Measurements from ENCODE around the gene LGALS8.
"Not testable (repeated sequence)": the region's sequence is repeated elsewhere in the genome, so short reads cannot be mapped to it uniquely, and the experiment has no call there.

Gene LGALS8

GRCh38 chr1:236543065-236543669 is 19.4 kb downstream of the LGALS8 start:
- no peak for DNase-seq

- peak; percentile 6 for DNase-seq
These were observed 21.9 kb downstream of the LGALS8 start for GRCh38 chr1:236545621-236546169.

GRCh38 chr1:236548452-236548851 is 24.7 kb downstream of the LGALS8 start:
- DNase-seq = no peak

GRCh38 chr1:236550961-236551851 is 27.4 kb downstream of the LGALS8 start:
- no peak for DNase-seq

GRCh38 chr1:236552096-236552495 is 28.3 kb downstream of the LGALS8 start:
- DNase-seq = no peak

- no peak for DNase-seq
These were observed 29.1 kb downstream of the LGALS8 start for GRCh38 chr1:236552901-236553300.

- no peak for DNase-seq
These were observed 29.6 kb downstream of the LGALS8 start for GRCh38 chr1:236553370-236553769.

GRCh38 chr1:236556606-236557005 is 32.8 kb downstream of the LGALS8 start:
- DNase-seq = no peak

GRCh38 chr1:236558081-236558480 is 34.3 kb downstream of the LGALS8 start:
- DNase-seq = no peak

- DNase-seq = no peak
These were observed 35.1 kb downstream of the LGALS8 start for GRCh38 chr1:236558846-236559245.

- no peak for DNase-seq
These were observed 36.5 kb downstream of the LGALS8 start for GRCh38 chr1:236560213-236560771.

GRCh38 chr1:236561976-236562375 is 38.2 kb downstream of the LGALS8 start:
- DNase-seq = no peak

- DNase-seq = peak; percentile 5
These were observed 41.7 kb downstream of the LGALS8 start for GRCh38 chr1:236565530-236565929.

- peak; percentile 56 for DNase-seq
These were observed 44.6 kb downstream of the LGALS8 start for GRCh38 chr1:236568285-236568894.

GRCh38 chr1:236575523-236575922 is 51.7 kb downstream of the LGALS8 start:
- peak; percentile 2 for DNase-seq

GRCh38 chr1:236576004-236576403 is 52.2 kb downstream of the LGALS8 start:
- peak; percentile 25 for DNase-seq

GRCh38 chr1:236577041-236577440 is 53.3 kb downstream of the LGALS8 start:
- not testable (repeated sequence) for DNase-seq

- DNase-seq = no peak
These were observed 54.9 kb downstream of the LGALS8 start for GRCh38 chr1:236578661-236579060.

- not testable (repeated sequence) for DNase-seq
These were observed 56.6 kb downstream of the LGALS8 start for GRCh38 chr1:236580404-236580803.

- no peak for DNase-seq
These were observed 57.7 kb downstream of the LGALS8 start for GRCh38 chr1:236581528-236581927.

GRCh38 chr1:236589531-236589930 is 65.7 kb downstream of the LGALS8 start:
- DNase-seq = no peak

- no peak for DNase-seq
These were observed 66.9 kb downstream of the LGALS8 start for GRCh38 chr1:236590553-236591150.

- DNase-seq = no peak
These were observed 78.4 kb downstream of the LGALS8 start for GRCh38 chr1:236602171-236602570.
